Right lobe of liver (tissue), 4 donors: ENCODE measurements around the gene LCP1.

Experiments used
- CTCF ChIP-seq, 4 donors: fragments of 200-600 bp in 3 of 4; fragments of 450-650 bp in 1 of 4; IDR thresholded peaks; one replicate each; pipeline versions ENCODE4 v1.5.1 to v1.8.0; 2016 to 2022; ENCODE audit warnings: antibody characterized with exemption in 4 of 4, mild to moderate bottlenecking in 2 of 4
- POLR2A ChIP-seq: fragments of 450-650 bp; IDR thresholded peaks from one replicate; pipeline ENCODE4 v1.6.1; 2017; ENCODE audit warnings: antibody characterized with exemption, mild to moderate bottlenecking
- donor health status: DM: no; HTN: no; CAD: no.
- donor health status: DM: no; HTN: no; CAD: no.
- donor health status: DM: no; HTN: yes; CAD: no.

DNA sequence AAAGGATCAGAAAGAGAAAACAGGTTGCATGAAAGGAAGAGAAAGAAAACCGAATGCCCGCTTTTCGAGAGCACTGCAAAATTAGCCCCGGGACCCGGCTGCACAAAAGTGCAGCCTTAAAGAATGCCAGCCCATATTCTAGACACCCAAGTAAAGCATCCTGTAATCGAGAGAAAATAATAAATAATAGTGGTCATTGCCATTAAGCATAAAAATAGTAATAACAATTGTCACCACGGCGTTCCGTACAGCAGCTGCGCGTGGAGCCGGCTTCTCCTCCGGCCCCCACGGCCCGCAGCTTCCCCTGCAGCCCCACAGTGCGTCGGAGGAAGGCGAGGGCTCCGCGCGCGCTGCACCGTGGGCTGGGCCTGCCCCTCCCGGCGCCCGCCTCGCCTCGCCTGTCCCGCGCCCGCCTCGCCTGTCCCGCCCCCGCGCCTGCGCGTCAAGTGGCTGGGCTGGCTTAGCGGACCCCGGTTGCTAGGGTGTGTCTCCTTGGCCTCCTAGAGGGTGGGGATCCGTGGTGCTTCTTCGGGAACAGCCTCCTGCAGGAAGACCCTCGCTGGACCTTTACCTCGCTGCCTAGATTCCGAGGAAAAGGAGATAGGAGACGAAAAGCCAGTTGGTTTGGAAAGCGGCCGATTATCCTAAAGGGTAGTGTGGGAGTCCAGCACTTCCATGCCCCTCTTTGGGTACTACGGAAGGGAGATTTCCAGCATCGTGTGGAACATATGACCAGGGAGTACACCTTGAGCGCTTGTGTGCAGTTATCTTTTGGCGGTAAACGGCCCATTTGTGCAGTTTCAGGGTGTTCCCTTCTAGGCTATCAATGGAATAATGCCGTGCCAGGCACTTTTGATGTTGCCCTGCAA, 29.7 kb upstream of the LCP1 start, which contains the start of gene LRRC63:
- TF ChIP-seq CTCF (IDR thresholded peaks at IDR 0.05) (no peak), POLR2A (peak; percentile 35)
